ENCODE data around the gene SDF2L1.
A peak's percentile ranks its signal among the peaks of the same experiment; 100 is the strongest.
"Not testable (repeated sequence)": the region's sequence is repeated elsewhere in the genome, so short reads cannot be mapped to it uniquely, and the experiment has no call there.

SDF2L1 gene

GRCh38 chr22:21641789-21642583 is at the start of gene SDF2L1:
SDF2L1 (plus strand) TSS chr22:21642302; CDS start chr22:21642337, 35 bp downstream.
- DNase-seq = peak; percentile 99
- peak in 1 of 2 experiments; percentile 25 for TF ChIP-seq CTCF (IDR thresholded peaks at IDR 0.05)
- Histone ChIP-seq H3K9me3 (no peaks in the 10 kb centered on the region), H3K4me3 (peak within 1 kb of the TSS; percentile 65 to 94), H3K27ac (peak within 1 kb of the TSS; percentile 69), H3K4me1 (peaks cover 0 to 29% (median 21%) of the 10 kb centered on the region in 4 donors), H3K27me3 (no peaks in the 10 kb centered on the region), H3K36me3 (peaks cover 0 to 8% (median 7%) of the 10 kb centered on the region in 3 donors)
- intact Hi-C loops (cut with DNase I; ENCODE audit: low total_unique reads) = no loop called here

GRCh38 chr22:21592422-21592821 is 49.7 kb upstream of the SDF2L1 start:
- Histone ChIP-seq H3K36me3 (peaks cover 9 to 46% (median 31%) of the 10 kb centered on the region in 3 donors), H3K9me3 (no peaks in the 10 kb centered on the region)

GRCh38 chr22:21593406-21594232 is 48.5 kb upstream of the SDF2L1 start:
- Histone ChIP-seq H3K36me3 (peaks cover 9 to 46% (median 31%) of the 10 kb centered on the region in 3 donors), H3K27me3 (no peaks in the 10 kb centered on the region), H3K4me1 (peaks cover 0 to 60% (median 31%) of the 10 kb centered on the region in 4 donors), H3K4me3 (no peak overlapping the region), H3K27ac (no peak overlapping the region), H3K9me3 (no peaks in the 10 kb centered on the region)
- intact Hi-C loops (cut with DNase I; ENCODE audit: low total_unique reads) = no loop called here
- no peak for DNase-seq
- TF ChIP-seq CTCF (IDR thresholded peaks at IDR 0.05) = no peak

More at GRCh38 chr22:21592422-21592821, 49.7 kb upstream of the SDF2L1 start:
- intact Hi-C loops (cut with DNase I; ENCODE audit: low total_unique reads) = no loop called here
- no peak for TF ChIP-seq CTCF (IDR thresholded peaks at IDR 0.05)
- peaks cover 0 to 71% (median 31%) of the 10 kb centered on the region in 4 donors for H3K4me1 ChIP-seq
- no peak overlapping the region for H3K27ac ChIP-seq
- DNase-seq = no peak
- H3K4me3 ChIP-seq = no peak overlapping the region
- H3K27me3 ChIP-seq = no peaks in the 10 kb centered on the region

- H3K36me3 ChIP-seq = peaks cover 9 to 46% (median 31%) of the 10 kb centered on the region in 3 donors
- no peaks in the 10 kb centered on the region for H3K27me3 ChIP-seq
- no peak for TF ChIP-seq CTCF (IDR thresholded peaks at IDR 0.05)
- intact Hi-C loops (cut with DNase I; ENCODE audit: low total_unique reads) = no loop called here
- H3K27ac ChIP-seq = no peak overlapping the region
- no peaks in the 10 kb centered on the region for H3K9me3 ChIP-seq
- no peak overlapping the region for H3K4me3 ChIP-seq
- no peak for DNase-seq
- H3K4me1 ChIP-seq = peaks cover 0 to 60% (median 32%) of the 10 kb centered on the region in 4 donors
Measured at GRCh38 chr22:21594865-21595452, 47.1 kb upstream of the SDF2L1 start.

- Histone ChIP-seq H3K4me1 (peaks cover 0 to 51% (median 21%) of the 10 kb centered on the region in 4 donors), H3K36me3 (peaks cover 9 to 46% (median 31%) of the 10 kb centered on the region in 3 donors)
- H3K4me3 ChIP-seq; H3K27ac ChIP-seq; intact Hi-C loops (cut with DNase I; ENCODE audit: low total_unique reads); H3K27me3 ChIP-seq; DNase-seq; H3K9me3 ChIP-seq: not testable (repeated sequence)
Measured at GRCh38 chr22:21596356-21597135, 45.6 kb upstream of the SDF2L1 start.

Data from tibial artery (tissue), 4 donors.